ENCODE data around the gene MCM9.

The MCM9 gene

GRCh38 chr6:118965371-118965770 lies 30.4 kb upstream of the MCM9 start:
- H3K27me3 ChIP-seq (replicated peaks): no peaks in the 10 kb centered on the region
- in situ Hi-C loops (cut with HindIII; ENCODE audit: low pct_ligation_motif_present, low sequenced_read_pairs): no loop called here
- H3K27ac ChIP-seq: no peak overlapping the region
- no peak for DNase-seq
- no peak overlapping the region for H3K4me3 ChIP-seq (ENCODE audit: low read depth, low read length)
- no peak for TF ChIP-seq CTCF (IDR thresholded peaks at IDR 0.05; ENCODE audit: low read depth, low read length, missing control alignments)
- H3K36me3 ChIP-seq (replicated peaks): no peaks in the 10 kb centered on the region

GRCh38 chr6:118963003-118963402 lies 28.0 kb upstream of the MCM9 start:
- in situ Hi-C loops (cut with HindIII; ENCODE audit: low pct_ligation_motif_present, low sequenced_read_pairs): no loop called here
- no peak for DNase-seq

GRCh38 chr6:118959903-118960302 lies 24.9 kb upstream of the MCM9 start:
- in situ Hi-C loops (cut with HindIII; ENCODE audit: low pct_ligation_motif_present, low sequenced_read_pairs): no loop called here
- no peak for DNase-seq
- no peak for TF ChIP-seq CTCF (IDR thresholded peaks at IDR 0.05; ENCODE audit: low read depth, low read length, missing control alignments)
- H3K27ac ChIP-seq: no peak overlapping the region
- H3K36me3 ChIP-seq (replicated peaks): no peaks in the 10 kb centered on the region
- H3K4me3 ChIP-seq (ENCODE audit: low read depth, low read length): no peak overlapping the region
- H3K27me3 ChIP-seq (replicated peaks): no peaks in the 10 kb centered on the region

More at GRCh38 chr6:118963003-118963402, 28.0 kb upstream of the MCM9 start:
- Histone ChIP-seq H3K36me3 (replicated peaks) (no peaks in the 10 kb centered on the region), H3K27ac (no peak overlapping the region), H3K27me3 (replicated peaks) (no peaks in the 10 kb centered on the region), H3K4me3 (ENCODE audit: low read depth, low read length) (no peak overlapping the region)
- TF ChIP-seq CTCF (IDR thresholded peaks at IDR 0.05; ENCODE audit: low read depth, low read length, missing control alignments): no peak

- no peak overlapping the region for H3K4me3 ChIP-seq (ENCODE audit: low read depth, low read length)
- in situ Hi-C loops (cut with HindIII; ENCODE audit: low pct_ligation_motif_present, low sequenced_read_pairs): no loop called here
Observed at GRCh38 chr6:118953391-118953790, 18.4 kb upstream of the MCM9 start.

GRCh38 chr6:118952683-118953082 lies 17.7 kb upstream of the MCM9 start:
- no peak for DNase-seq
- Histone ChIP-seq H3K27me3 (replicated peaks) (no peaks in the 10 kb centered on the region), H3K36me3 (replicated peaks) (no peaks in the 10 kb centered on the region), H3K27ac (no peak overlapping the region), H3K4me3 (ENCODE audit: low read depth, low read length) (no peak overlapping the region)
- in situ Hi-C loops (cut with HindIII; ENCODE audit: low pct_ligation_motif_present, low sequenced_read_pairs): no loop called here
- no peak for TF ChIP-seq CTCF (IDR thresholded peaks at IDR 0.05; ENCODE audit: low read depth, low read length, missing control alignments)

More at GRCh38 chr6:118953391-118953790, 18.4 kb upstream of the MCM9 start:
- Histone ChIP-seq H3K27me3 (replicated peaks) (no peaks in the 10 kb centered on the region), H3K36me3 (replicated peaks) (no peaks in the 10 kb centered on the region), H3K27ac (no peak overlapping the region)
- TF ChIP-seq CTCF (IDR thresholded peaks at IDR 0.05; ENCODE audit: low read depth, low read length, missing control alignments): no peak
- no peak for DNase-seq

- TF ChIP-seq CTCF (IDR thresholded peaks at IDR 0.05; ENCODE audit: low read depth, low read length, missing control alignments): no peak
- Histone ChIP-seq H3K4me3 (ENCODE audit: low read depth, low read length) (no peak overlapping the region), H3K27ac (no peak overlapping the region), H3K36me3 (replicated peaks) (no peaks in the 10 kb centered on the region), H3K27me3 (replicated peaks) (no peaks in the 10 kb centered on the region)
- DNase-seq: no peak
- in situ Hi-C loops (cut with HindIII; ENCODE audit: low pct_ligation_motif_present, low sequenced_read_pairs): no loop called here
Observed at GRCh38 chr6:118945217-118945616, 10.3 kb upstream of the MCM9 start.

Data from brain microvascular endothelial cell (primary cell).